Measurements from ENCODE around the gene BIRC2. TPM values are rescaled to one million over a fixed set of nuclear protein-coding genes. Genes with fewer than 3 reads are reported as not detected.

The BIRC2 gene
- total RNA-seq, 1 donor from 2014 or later = 34.9 TPM

DNA sequence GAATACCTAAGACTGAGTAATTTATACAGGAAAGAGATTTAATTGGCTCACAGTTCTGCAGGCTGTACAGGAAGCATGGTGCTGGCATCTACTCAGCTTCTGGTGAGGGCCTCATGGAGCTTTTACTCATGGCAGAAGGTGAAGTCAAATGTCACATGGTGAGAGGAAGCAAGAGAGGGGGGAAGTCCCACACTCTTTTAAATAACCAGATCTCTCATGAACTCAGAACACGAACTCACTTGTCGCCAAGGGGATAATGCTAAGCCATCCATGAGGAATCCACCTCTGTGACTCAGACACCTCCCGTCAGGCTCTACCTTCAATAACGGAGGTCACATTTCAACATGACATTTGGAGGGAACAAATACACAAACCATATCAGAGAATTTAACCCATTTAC lies 42.2 kb downstream of the BIRC2 start:
- ChIA-PET POLR2A (interaction anchor here (0.7 kb wide), 1 partner anchor 61 kb away, joined by 4 read pairs; no protein-coding TSS in a partner anchor), CTCF (interaction anchor here (1.2 to 4.3 kb wide), 6 partner anchors 10 to 277 kb away, joined by 3 to 46 read pairs (median 18); no protein-coding TSS in a partner anchor)
- ATAC-seq (ENCODE audit: low read depth) = no peak
- Mint-ChIP-seq H3K4me3 (no peak overlapping the region), H3K27me3 (no peaks in the 10 kb centered on the region), H3K27ac (peak overlapping the region; percentile 13), H3K9me3 (no peaks in the 10 kb centered on the region), H3K4me1 (peaks cover 13% of the 10 kb centered on the region), H3K36me3 (ENCODE audit: low read depth) (peaks cover 73% of the 10 kb centered on the region)
- no peak for TF ChIP-seq CTCF (IDR thresholded peaks at IDR 0.05)
- no peak for DNase-seq
- intact Hi-C loops (cut with micrococcal nuclease) = no loop called here

DNA sequence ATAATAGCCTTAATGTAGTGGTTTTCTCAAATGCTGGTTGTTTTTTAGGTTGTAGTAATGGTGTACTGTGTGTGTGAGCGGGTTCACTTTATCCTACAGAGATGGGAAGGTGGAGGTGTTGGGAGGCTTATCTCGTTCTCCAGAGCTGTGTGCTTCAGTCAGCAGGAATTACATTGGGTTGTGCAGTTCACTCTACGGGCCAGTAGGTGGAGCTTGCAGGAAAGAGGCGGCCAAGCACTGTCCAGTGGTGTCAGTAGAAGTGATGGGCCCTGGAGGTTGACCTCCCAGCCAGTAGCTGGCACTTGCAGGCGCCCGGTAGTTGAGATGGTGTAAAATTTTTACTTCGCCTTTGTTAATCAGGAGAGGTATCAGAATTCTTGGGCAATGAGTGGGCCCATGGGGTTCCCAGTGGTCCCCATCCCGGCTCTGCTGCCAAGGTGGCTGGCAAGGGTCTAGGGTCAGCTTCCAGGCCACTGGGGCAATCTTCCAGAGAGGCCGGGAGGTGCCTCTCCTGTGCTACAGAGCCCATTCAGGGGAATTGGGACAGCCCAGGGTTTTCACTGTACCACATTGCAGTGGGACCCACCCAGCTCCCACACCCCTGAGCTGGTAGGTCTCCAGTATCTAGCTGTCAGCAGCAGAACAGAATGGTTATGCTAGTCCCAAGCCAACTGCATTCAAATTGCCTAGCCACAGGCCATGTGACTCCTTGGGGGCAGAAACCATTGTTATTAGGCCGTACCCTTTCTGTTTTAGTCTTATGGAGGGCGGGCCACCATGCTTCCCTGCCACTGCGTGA lies 43.9 kb downstream of the BIRC2 start:
- Mint-ChIP-seq H3K4me3 (no peak overlapping the region), H3K36me3 (ENCODE audit: low read depth) (peaks cover 68% of the 10 kb centered on the region), H3K4me1 (peaks cover 13% of the 10 kb centered on the region), H3K27me3 (no peaks in the 10 kb centered on the region), H3K9me3 (no peaks in the 10 kb centered on the region), H3K27ac (no peak overlapping the region)
- ChIA-PET POLR2A (interaction anchor here (1.0 to 1.6 kb wide), 2 partner anchors 61 to 222 kb away, joined by 4 to 9 read pairs; no protein-coding TSS in a partner anchor), CTCF (interaction anchor here (0.6 to 4.9 kb wide), 35 partner anchors 10 to 275 kb away, joined by 3 to 86 read pairs (median 5); partner anchors contain the start of gene TMEM123)
- intact Hi-C loops (cut with micrococcal nuclease) = loop anchor here (1.0 to 5.0 kb wide), 7 partner anchors 24 to 275 kb away; no protein-coding TSS in a partner anchor
- ATAC-seq (ENCODE audit: low read depth) = peak; percentile 95
- DNase-seq = peak; percentile 37
- TF ChIP-seq CTCF (IDR thresholded peaks at IDR 0.05) = peak; percentile 85

GRCh38 chr11:102391549-102392237 lies 44.7 kb downstream of the BIRC2 start:
- peaks cover 15% of the 10 kb centered on the region for H3K4me1 Mint-ChIP-seq
- H3K27ac Mint-ChIP-seq = no peak overlapping the region
- H3K9me3 Mint-ChIP-seq = no peaks in the 10 kb centered on the region
- POLR2A ChIA-PET = interaction anchor here (1.6 kb wide), 1 partner anchor 60 kb away, joined by 9 read pairs; no protein-coding TSS in a partner anchor
- no peak overlapping the region for H3K4me3 Mint-ChIP-seq
- DNase-seq = no peak
- TF ChIP-seq CTCF (IDR thresholded peaks at IDR 0.05) = no peak
- no peak for ATAC-seq (ENCODE audit: low read depth)
- no peaks in the 10 kb centered on the region for H3K27me3 Mint-ChIP-seq
- intact Hi-C loops (cut with micrococcal nuclease) = loop anchor here (2.0 to 5.0 kb wide), 2 partner anchors 59 to 104 kb away; no protein-coding TSS in a partner anchor
- peaks cover 68% of the 10 kb centered on the region for H3K36me3 Mint-ChIP-seq (ENCODE audit: low read depth)
- CTCF ChIA-PET = interaction anchor here (0.6 to 4.9 kb wide), 16 partner anchors 9 to 274 kb away, joined by 3 to 86 read pairs (median 6); no protein-coding TSS in a partner anchor

DNA sequence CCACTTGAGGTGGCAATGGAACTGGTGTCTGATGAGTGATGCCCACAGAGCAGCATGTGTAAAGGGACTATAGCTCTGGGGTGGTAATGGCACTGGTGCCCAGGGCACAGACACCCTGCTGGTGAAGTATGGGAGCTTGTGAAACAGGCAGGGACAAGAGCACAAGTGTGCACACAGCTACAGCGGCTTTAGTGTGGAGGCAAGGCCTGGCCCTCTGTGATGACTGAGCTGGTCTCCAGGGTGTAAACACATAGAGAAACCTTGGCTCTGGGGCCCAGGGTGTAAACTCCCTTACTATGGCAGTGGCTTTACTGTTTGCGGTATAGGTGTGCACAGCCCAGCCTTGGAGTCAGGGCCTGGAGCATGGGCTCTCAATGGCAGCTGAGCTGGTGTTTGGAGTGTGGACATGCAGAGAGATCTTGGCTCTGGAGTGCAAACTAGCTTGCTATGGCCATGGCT lies 46.3 kb downstream of the BIRC2 start:
- peaks cover 66% of the 10 kb centered on the region for H3K36me3 Mint-ChIP-seq (ENCODE audit: low read depth)
- no peak for TF ChIP-seq CTCF (IDR thresholded peaks at IDR 0.05)
- POLR2A ChIA-PET = interaction anchor here (1.2 kb wide), 1 partner anchor 59 kb away, joined by 4 read pairs; no protein-coding TSS in a partner anchor

More for the DNA sequence above, 46.3 kb downstream of the BIRC2 start:
- Mint-ChIP-seq H3K4me3 (no peak overlapping the region), H3K4me1 (peaks cover 19% of the 10 kb centered on the region), H3K27me3 (no peaks in the 10 kb centered on the region), H3K27ac (no peak overlapping the region), H3K9me3 (no peaks in the 10 kb centered on the region)
- DNase-seq (no peak), ATAC-seq (ENCODE audit: low read depth) (no peak)
- intact Hi-C loops (cut with micrococcal nuclease) = loop anchor here (5.0 kb wide), 1 partner anchor 106 kb away; no protein-coding TSS in a partner anchor
- CTCF ChIA-PET = interaction anchor here (0.8 to 4.9 kb wide), 9 partner anchors 8 to 273 kb away, joined by 3 to 86 read pairs (median 6); no protein-coding TSS in a partner anchor
